IMR-90 (cell line): ENCODE data around the gene DMRT2. TPM values are rescaled to one million over a fixed set of nuclear protein-coding genes. Genes with fewer than 3 reads are reported as not detected.

Experiments used
- ATAC-seq: fragments of 200-7000 bp; cut with Tn5 transposase; 2 replicates; pipeline ENCODE4 v1.9.1; 2020; ENCODE audit warnings: low read depth, mild to moderate bottlenecking, moderate library complexity
- BruUV-seq: library from RNA; stranded (reverse); fragments of 400-500 nt; replicated peaks from 2 replicates; lab custom pipeline; 2021; lab: Mats Ljungman, UMichigan
- CTCF ChIA-PET: fragments of 300-600 bp; formaldehyde crosslinking; extraction: SDS; loops from one replicate; lab custom pipeline; 2021; ENCODE audit warnings: antibody characterized with exemption; lab: Yijun Ruan, JAX
- POLR2A ChIA-PET: fragments of 300-600 bp; sonication (Branson Sonifier 250); formaldehyde crosslinking; loops from one replicate; lab custom pipeline; 2022; ENCODE audit warnings: antibody characterized with exemption; ENCODE audit not compliant: unreplicated experiment; lab: Charles Lee
- DNase-seq: peaks from one replicate; pipeline ENCODE4 v3.0.0; 2013
- H2AFZ ChIP-seq: replicated peaks from 2 replicates; pipeline ENCODE3; 2013; ENCODE audit warnings: low read length, mild to moderate bottlenecking; ENCODE audit not compliant: poor library complexity
- H2AK5ac ChIP-seq: 2 replicates; pipeline ENCODE4 v1.6.1; 2013; ENCODE audit warnings: low read depth, low read length, inconsistent platforms
- H2AK9ac ChIP-seq: replicated peaks from 2 replicates; pipeline ENCODE3; 2013; ENCODE audit warnings: mild to moderate bottlenecking, low read depth, low read length, moderate library complexity; ENCODE audit not compliant: poor library complexity
- H2BK120ac ChIP-seq: 2 replicates; pipeline ENCODE4 v1.6.1; 2013; ENCODE audit warnings: low read depth, low read length, inconsistent platforms
- H2BK15ac ChIP-seq: 3 replicates; pipeline ENCODE4 v1.6.1; 2013; ENCODE audit warnings: low read depth, low read length, inconsistent platforms
- H2BK20ac ChIP-seq: 2 replicates; pipeline ENCODE4 v1.6.1; 2013; ENCODE audit warnings: low read depth, mild to moderate bottlenecking, inconsistent platforms, low read length, moderate library complexity
- H2BK5ac ChIP-seq: 2 replicates; pipeline ENCODE4 v1.6.1; 2013; ENCODE audit warnings: mild to moderate bottlenecking, low read depth, low read length, inconsistent platforms; ENCODE audit not compliant: poor library complexity, severe bottlenecking
- H3K14ac ChIP-seq: replicated peaks from 2 replicates; pipeline ENCODE4 v1.6.1; 2013; ENCODE audit warnings: low read depth, low read length, inconsistent platforms
- H3K18ac ChIP-seq: 2 replicates; pipeline ENCODE4 v1.6.1; 2013; ENCODE audit warnings: low read depth, low read length, control low read depth
- H3K23ac ChIP-seq: 2 replicates; pipeline ENCODE4 v1.6.1; 2013; ENCODE audit warnings: low read depth, low read length, inconsistent platforms
- H3K27ac ChIP-seq: 2 replicates; pipeline ENCODE4 v1.5.1; 2013; ENCODE audit warnings: mild to moderate bottlenecking, control low read depth, low read length; ENCODE audit not compliant: insufficient read depth
- H3K27me3 ChIP-seq: 2 replicates; pipeline ENCODE4 v1.6.1; 2013; ENCODE audit warnings: low read length; ENCODE audit not compliant: control insufficient read depth, insufficient read depth
- H3K36me3 ChIP-seq: 2 replicates; pipeline ENCODE4 v1.6.1; 2013; ENCODE audit warnings: low read length, mixed read lengths; ENCODE audit not compliant: control insufficient read depth, insufficient read depth
- H3K4ac ChIP-seq: 2 replicates; pipeline ENCODE4 v1.6.1; 2013; ENCODE audit warnings: low read depth, low read length, inconsistent platforms
- H3K4me1 ChIP-seq: 2 replicates; pipeline ENCODE4 v1.6.1; 2013; ENCODE audit warnings: low read length, mixed read lengths; ENCODE audit not compliant: control insufficient read depth, insufficient read depth
- H3K4me2 ChIP-seq: 2 replicates; pipeline ENCODE4 v1.6.1; 2013; ENCODE audit warnings: low read depth, mild to moderate bottlenecking, control low read depth, low read length, moderate library complexity
- H3K4me3 ChIP-seq: 2 replicates; pipeline ENCODE4 v1.5.1; 2013; ENCODE audit warnings: low read depth, mild to moderate bottlenecking, control low read depth, low read length, moderate library complexity; ENCODE audit not compliant: insufficient read depth
- H3K56ac ChIP-seq: 2 replicates; pipeline ENCODE4 v1.6.1; 2013; ENCODE audit warnings: low read length, inconsistent platforms; ENCODE audit not compliant: insufficient read depth; ENCODE audit errors: extremely low read depth
- H3K79me1 ChIP-seq, 2 experiments: 2 replicates each; pipeline ENCODE4 v1.6.1; 2013; ENCODE audit warnings: low read length in 2 of 2, inconsistent platforms in 1 of 2, low read depth in 1 of 2
- H3K9ac ChIP-seq: 2 replicates; pipeline ENCODE4 v1.6.1; 2013; ENCODE audit warnings: low read depth, low read length, control low read depth
- H3K9me1 ChIP-seq: 2 replicates; pipeline ENCODE4 v1.6.1; 2013; ENCODE audit warnings: low read length, inconsistent platforms; ENCODE audit not compliant: insufficient read depth
- H3K9me3 ChIP-seq: 2 replicates; pipeline ENCODE4 v1.6.1; 2013; ENCODE audit warnings: low read length; ENCODE audit not compliant: control insufficient read depth, insufficient read depth
- H4K20me1 ChIP-seq: 2 replicates; pipeline ENCODE4 v1.6.1; 2013; ENCODE audit warnings: low read length, inconsistent platforms; ENCODE audit not compliant: insufficient read depth
- H4K5ac ChIP-seq: 2 replicates; pipeline ENCODE4 v1.6.1; 2013; ENCODE audit warnings: mild to moderate bottlenecking, low read depth, low read length, control low read depth
- H4K8ac ChIP-seq, 2 experiments: 2 replicates each; pipeline ENCODE4 v1.6.1; 2013; ENCODE audit warnings: low read depth in 2 of 2, low read length in 2 of 2, control low read depth in 1 of 2, inconsistent platforms in 1 of 2
- H4K91ac ChIP-seq: 2 replicates; pipeline ENCODE4 v1.6.1; 2013; ENCODE audit warnings: low read depth, low read length, inconsistent platforms; ENCODE audit not compliant: insufficient read depth
- BHLHE40 ChIP-seq: fragments of 150-350 bp; IDR thresholded peaks from 2 replicates; pipeline ENCODE4 v1.6.1; 2016; ENCODE audit warnings: mild to moderate bottlenecking, low read depth, low read length
- CEBPB ChIP-seq: IDR thresholded peaks from 2 replicates; pipeline ENCODE4 v1.6.1; 2012; ENCODE audit warnings: low read depth, low read length, improper control_type of control experiment
- CHD1 ChIP-seq: IDR thresholded peaks from 2 replicates; pipeline ENCODE4 v1.6.1; 2012; ENCODE audit warnings: low read depth, low read length, improper control_type of control experiment
- FOS ChIP-seq: fragments of 150-350 bp; IDR thresholded peaks from 2 replicates; pipeline ENCODE4 v1.6.1; 2016; ENCODE audit warnings: low read depth, low read length
- MAFK ChIP-seq: IDR thresholded peaks from 2 replicates; pipeline ENCODE4 v1.6.1; 2012; ENCODE audit warnings: low read depth, low read length, improper control_type of control experiment
- MAZ ChIP-seq: IDR thresholded peaks from 2 replicates; pipeline ENCODE4 v1.6.1; 2012; ENCODE audit warnings: low read depth, mild to moderate bottlenecking, low read length, improper control_type of control experiment, moderate library complexity, borderline replicate concordance
- MXI1 ChIP-seq: IDR thresholded peaks from 2 replicates; pipeline ENCODE4 v1.6.1; 2012; ENCODE audit warnings: low read depth, mild to moderate bottlenecking, low read length, moderate library complexity, borderline replicate concordance
- NFE2L2 ChIP-seq: fragments of 150-350 bp; IDR thresholded peaks from 2 replicates; pipeline ENCODE4 v1.6.1; 2016; ENCODE audit warnings: low read depth, mild to moderate bottlenecking, low read length
- POLR2A ChIP-seq: IDR thresholded peaks from 2 replicates; pipeline ENCODE4 v1.6.1; 2012; ENCODE audit warnings: mild to moderate bottlenecking, low read depth, low read length
- RAD21 ChIP-seq: IDR thresholded peaks from 2 replicates; pipeline ENCODE4 v1.6.1; 2012; ENCODE audit warnings: low read length, improper control_type of control experiment
- RCOR1 ChIP-seq: IDR thresholded peaks from 2 replicates; pipeline ENCODE4 v1.6.1; 2012; ENCODE audit warnings: mild to moderate bottlenecking, low read length, improper control_type of control experiment; ENCODE audit not compliant: insufficient replicate concordance
- RFX5 ChIP-seq: IDR thresholded peaks from 2 replicates; pipeline ENCODE4 v1.8.0; 2012; ENCODE audit warnings: low read depth, mild to moderate bottlenecking, low read length, moderate library complexity
- SMC3 ChIP-seq: fragments of 150-350 bp; IDR thresholded peaks from 2 replicates; pipeline ENCODE4 v1.6.1; 2016; ENCODE audit warnings: low read depth, mild to moderate bottlenecking, antibody characterized with exemption, low read length, moderate library complexity
- WGBS, 2 experiments: methylation state at CpG; one replicate each; pipeline versions ENCODE4 v1.1.5 to v1.1.7; 2013; ENCODE audit warnings: missing lambda C conversion rate in 2 of 2; ENCODE audit not compliant: insufficient read length in 1 of 2; ENCODE audit errors: extremely low coverage in 2 of 2; 5-methylcytosine and 5-hydroxymethylcytosine counted together
- dilution Hi-C: fragments of 300-500 bp; cut with HindIII; formaldehyde crosslinking; loops from one replicate; pipeline ENCODE4 v1.14.3; 2018; ENCODE audit warnings: low sequenced_read_pairs; ENCODE audit not compliant: unreplicated experiment
- in situ Hi-C: fragments of 300-500 bp; cut with MboI; formaldehyde crosslinking; loops from 3 replicates; pipeline ENCODE4 v1.14.3; 2019; ENCODE audit warnings: low sequenced_read_pairs, inconsistent platforms, mixed read lengths
- intact Hi-C: fragments of 100-400 bp; cut with micrococcal nuclease; formaldehyde crosslinking; loops from 2 replicates; pipeline ENCODE4 v1.10.0; 2022
- polyA plus RNA-seq, 3 experiments: library from polyadenylated mRNA; depleted of rRNA; stranded (reverse); fragments of >200 nt; gene quantifications; 2 replicates each; pipeline ENCODE4 v1.2.3, GENCODE V29; 2012; ENCODE audit warnings: low replicate concordance in 1 of 3
- total RNA-seq: library from RNA; depleted of rRNA; stranded (reverse); fragments of >200 nt; gene quantifications from 2 replicates; pipeline ENCODE4 v1.2.3, GENCODE V29; 2012

Gene DMRT2
- total and polyA plus RNA-seq, 2 of the 4 experiments (the other 2 are of a cell fraction), result not detected

- H2BK120ac ChIP-seq, result no peak overlapping the region
- H3K14ac ChIP-seq, result no peak overlapping the region
- DNase-seq (no peak), ATAC-seq (no peak)
- peak overlapping the region; percentile 54 for H2AFZ ChIP-seq
- ChIA-PET CTCF (no interaction called here), POLR2A (no interaction called here)
- H3K56ac ChIP-seq, result no peak overlapping the region
- H3K27ac ChIP-seq, result no peak overlapping the region
- no peaks in the 10 kb centered on the region for H3K9me1 ChIP-seq
- H3K27me3 ChIP-seq, result peaks cover 89% of the 10 kb centered on the region
- H3K23ac ChIP-seq, result no peak overlapping the region
- no peak overlapping the region for H3K4me3 ChIP-seq
- H3K9me3 ChIP-seq, result peaks cover 25% of the 10 kb centered on the region; the same call in 1 of the 2 replicates
- no peak overlapping the region for H2BK20ac ChIP-seq
- H4K8ac ChIP-seq, result no peak overlapping the region
- H4K5ac ChIP-seq, result no peak overlapping the region
- H2AK5ac ChIP-seq, result no peak overlapping the region
- in situ Hi-C loops, result no loop called here
- no peak overlapping the region for H3K18ac ChIP-seq
- H2BK5ac ChIP-seq, result no peak overlapping the region
- BruUV-seq, result no TSS peak
- no peak overlapping the region for H4K91ac ChIP-seq
- dilution Hi-C loops, result no loop called here
- no peak for TF ChIP-seq MAFK
- TF ChIP-seq RAD21, result no peak
- no peak for TF ChIP-seq NFE2L2
- TF ChIP-seq MXI1, result no peak
- TF ChIP-seq POLR2A, result no peak
- TF ChIP-seq MAZ, result no peak
- TF ChIP-seq RCOR1, result no peak
- TF ChIP-seq CEBPB, result no peak
- TF ChIP-seq CHD1, result no peak
- no peak for TF ChIP-seq SMC3
- TF ChIP-seq FOS, result no peak
- TF ChIP-seq BHLHE40, result no peak
- TF ChIP-seq RFX5, result no peak
- intact Hi-C loops, result no loop called here
- 10% methylated on average over 5 of the region's 36 CpGs; no CpG with 5 or more reads in 1 of the 2 experiments for WGBS, 2 experiments
- H3K36me3 ChIP-seq, result no peaks in the 10 kb centered on the region
- H3K4me1 ChIP-seq, result no peaks in the 10 kb centered on the region
- H2AK9ac ChIP-seq, result no peak overlapping the region
- H3K9ac ChIP-seq, result no peak overlapping the region
- H2BK15ac ChIP-seq, result no peak overlapping the region
- H3K4ac ChIP-seq, result no peak overlapping the region
- H3K79me1 ChIP-seq, result no peaks in the 10 kb centered on the region
- no peaks in the 10 kb centered on the region for H4K20me1 ChIP-seq
- H3K4me2 ChIP-seq, result no peak overlapping the region; the same call in 1 of the 2 replicates
Observed at GRCh38 chr9:1046639-1047572, 3.3 kb upstream of the DMRT2 start.
